GF-D8 (cell line): ENCODE data around the gene NRG3.

Experiments
- DNase-seq: peaks from one replicate; lab custom pipeline; 2025; lab: John Stamatoyannopoulos, UW

NRG3 gene

GRCh38 chr10:82492647-82493046 lies 617.7 kb downstream of the NRG3 start:
- DNase-seq: no peak

- no peak for DNase-seq
Observed at GRCh38 chr10:82496114-82496513, 621.1 kb downstream of the NRG3 start.

- DNase-seq: no peak
Observed at GRCh38 chr10:82497439-82497838, 622.4 kb downstream of the NRG3 start.

- DNase-seq: no peak
Observed at GRCh38 chr10:82498976-82499375, 624.0 kb downstream of the NRG3 start.

- no peak for DNase-seq
Observed at GRCh38 chr10:82505009-82505408, 630.0 kb downstream of the NRG3 start.

GRCh38 chr10:82506680-82507376 lies 631.8 kb downstream of the NRG3 start:
- no peak for DNase-seq

- DNase-seq: no peak
Observed at GRCh38 chr10:82515256-82515655, 640.3 kb downstream of the NRG3 start.

GRCh38 chr10:82529062-82529461 lies 654.1 kb downstream of the NRG3 start:
- DNase-seq: no peak

- DNase-seq: no peak
Observed at GRCh38 chr10:82535457-82535856, 660.5 kb downstream of the NRG3 start.

GRCh38 chr10:82536668-82537067 lies 661.7 kb downstream of the NRG3 start:
- DNase-seq: no peak

GRCh38 chr10:82538272-82538671 lies 663.3 kb downstream of the NRG3 start:
- no peak for DNase-seq

GRCh38 chr10:82543631-82544030 lies 668.6 kb downstream of the NRG3 start:
- DNase-seq: no peak

- DNase-seq: no peak
Observed at GRCh38 chr10:82544377-82544776, 669.4 kb downstream of the NRG3 start.

- no peak for DNase-seq
Observed at GRCh38 chr10:82551506-82551905, 676.5 kb downstream of the NRG3 start.

GRCh38 chr10:82552267-82552666 lies 677.3 kb downstream of the NRG3 start:
- no peak for DNase-seq

- DNase-seq: no peak
Observed at GRCh38 chr10:82554381-82554780, 679.4 kb downstream of the NRG3 start.

GRCh38 chr10:82558014-82558607 lies 683.1 kb downstream of the NRG3 start:
- peak; percentile 31 for DNase-seq

- DNase-seq: no peak
Observed at GRCh38 chr10:82564353-82565196, 689.6 kb downstream of the NRG3 start.

GRCh38 chr10:82565197-82565575 lies 690.2 kb downstream of the NRG3 start:
- DNase-seq: no peak

GRCh38 chr10:82572744-82573143 lies 697.8 kb downstream of the NRG3 start:
- no peak for DNase-seq

- no peak for DNase-seq
Observed at GRCh38 chr10:82574081-82574480, 699.1 kb downstream of the NRG3 start.

- DNase-seq: no peak
Observed at GRCh38 chr10:82575318-82575717, 700.3 kb downstream of the NRG3 start.

GRCh38 chr10:82576093-82576492 lies 701.1 kb downstream of the NRG3 start:
- DNase-seq: no peak
